CMK (cell line): ENCODE measurements around the gene SPRYD4.
"Not testable (repeated sequence)": the region's sequence is repeated elsewhere in the genome, so short reads cannot be mapped to it uniquely, and the experiment has no call there.

Experiments
- DNase-seq: peaks from one replicate; pipeline ENCODE4 v3.0.0-alpha.2; 2010; ENCODE audit warnings: low read depth

Gene SPRYD4

GRCh38 chr12:56468216-56469006 lies at the start of gene SPRYD4:
Gene SPRYD4 (plus strand): TSS chr12:56468578. CDS start chr12:56468592, 14 bp downstream.
- peak; percentile 69 for DNase-seq

- no peak for DNase-seq
Measured at GRCh38 chr12:56420411-56420810, 48.0 kb upstream of the SPRYD4 start.

- no peak for DNase-seq
Measured at GRCh38 chr12:56425193-56425592, 43.2 kb upstream of the SPRYD4 start.

GRCh38 chr12:56425940-56426438 lies 42.4 kb upstream of the SPRYD4 start:
- DNase-seq, result no peak

GRCh38 chr12:56431288-56431687 lies 37.1 kb upstream of the SPRYD4 start:
- DNase-seq, result no peak

GRCh38 chr12:56431850-56432249 lies 36.5 kb upstream of the SPRYD4 start:
- DNase-seq, result no peak

- no peak for DNase-seq
Measured at GRCh38 chr12:56434828-56435227, 33.5 kb upstream of the SPRYD4 start.

- DNase-seq, result no peak
Measured at GRCh38 chr12:56437430-56438176, 30.8 kb upstream of the SPRYD4 start.

- DNase-seq, result not testable (repeated sequence)
Measured at GRCh38 chr12:56443208-56443607, 25.2 kb upstream of the SPRYD4 start.

- DNase-seq, result peak; percentile 56
Measured at GRCh38 chr12:56448860-56449621, 19.3 kb upstream of the SPRYD4 start, which contains the start of gene TIMELESS. Gene TIMELESS (minus strand): TSS chr12:56449426. CDS start chr12:56434170, 15,256 bp downstream.

GRCh38 chr12:56449622-56449984 lies 18.8 kb upstream of the SPRYD4 start:
- no peak for DNase-seq

- DNase-seq, result no peak
Measured at GRCh38 chr12:56450241-56450640, 18.1 kb upstream of the SPRYD4 start.

- DNase-seq, result no peak
Measured at GRCh38 chr12:56451147-56451546, 17.2 kb upstream of the SPRYD4 start.

- no peak for DNase-seq
Measured at GRCh38 chr12:56454557-56454956, 13.8 kb upstream of the SPRYD4 start, which contains the start of gene MIP. Gene MIP (minus strand): TSS chr12:56454657. CDS start chr12:56454613, 44 bp downstream.

GRCh38 chr12:56457817-56458216 lies 10.6 kb upstream of the SPRYD4 start:
- no peak for DNase-seq

GRCh38 chr12:56461235-56462159 lies 6.9 kb upstream of the SPRYD4 start:
- no peak for DNase-seq

GRCh38 chr12:56462565-56462964 lies 5.8 kb upstream of the SPRYD4 start:
- DNase-seq, result no peak

- DNase-seq, result no peak
Measured at GRCh38 chr12:56469007-56469930, 891 bp downstream of the SPRYD4 start.

GRCh38 chr12:56474389-56474788 lies 6.0 kb downstream of the SPRYD4 start:
- no peak for DNase-seq

- no peak for DNase-seq
Measured at GRCh38 chr12:56476143-56476542, 7.8 kb downstream of the SPRYD4 start.
